ENCODE measurements around the gene GRIN3A.

The GRIN3A gene

DNA sequence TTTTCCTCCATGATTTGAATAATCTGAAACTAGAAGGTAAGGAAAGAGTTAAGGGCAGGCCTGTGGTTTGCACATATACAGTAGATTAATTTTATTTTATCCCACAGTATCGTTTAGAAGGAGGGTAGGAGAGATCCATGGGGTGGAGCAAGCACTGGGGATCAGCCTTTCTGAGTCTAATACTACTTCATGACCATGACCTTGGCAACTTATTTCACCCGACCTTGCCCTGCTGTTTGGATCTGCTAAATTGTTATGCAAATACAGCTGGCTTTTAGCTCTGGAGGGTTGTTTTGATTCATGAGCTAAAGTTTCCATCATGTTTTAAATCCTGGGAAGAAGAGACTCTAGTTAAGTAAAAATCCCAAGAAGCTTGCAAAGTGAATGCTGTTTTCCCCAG lies 864 bp upstream of the GRIN3A start:
- H3K4me1 ChIP-seq (ENCODE audit: insufficient read depth, low read length, severe bottlenecking), result no peaks in the 10 kb centered on the region
- TF ChIP-seq EZH2 (IDR thresholded peaks at IDR 0.05; ENCODE audit: borderline replicate concordance, low read length), result no peak
- TF ChIP-seq CTCF (IDR thresholded peaks at IDR 0.05; ENCODE audit: low read length), result no peak
- H3F3A ChIP-seq (ENCODE audit: insufficient read depth, low read length), result no peaks in the 10 kb centered on the region
- H3K9ac ChIP-seq (ENCODE audit: low read length), result no peak overlapping the region
- H3K4me3 ChIP-seq (ENCODE audit: low read depth, low read length, poor library complexity, severe bottlenecking), result no peak overlapping the region
- H3K9me2 ChIP-seq (ENCODE audit: low read depth, low read length), result no peaks in the 10 kb centered on the region
- no peaks in the 10 kb centered on the region for H3K79me2 ChIP-seq (ENCODE audit: insufficient read depth, low read length)
- H3K27ac ChIP-seq (ENCODE audit: low read depth, low read length, poor library complexity, severe bottlenecking), result no peak overlapping the region
- no peak overlapping the region for H2AFZ ChIP-seq (ENCODE audit: low read length)
- no peaks in the 10 kb centered on the region for H3K9me3 ChIP-seq (ENCODE audit: low read length)
- H3K36me3 ChIP-seq (ENCODE audit: insufficient read depth, low read length), result no peaks in the 10 kb centered on the region
- no peak overlapping the region for H3K4me2 ChIP-seq (ENCODE audit: low read length)
- no peaks in the 10 kb centered on the region for H3K27me3 ChIP-seq (ENCODE audit: insufficient read depth, low read length)
- H4K20me1 ChIP-seq (ENCODE audit: insufficient read depth, low read length), result no peaks in the 10 kb centered on the region

GRCh38 chr9:101737705-101738565 lies 512 bp downstream of the GRIN3A start:
- no peak overlapping the region for H3K4me3 ChIP-seq (ENCODE audit: low read depth, low read length, poor library complexity, severe bottlenecking)

GRCh38 chr9:101737165-101737704 lies 1.2 kb downstream of the GRIN3A start:
- Histone ChIP-seq H3F3A (ENCODE audit: insufficient read depth, low read length) (no peaks in the 10 kb centered on the region), H3K27me3 (ENCODE audit: insufficient read depth, low read length) (no peaks in the 10 kb centered on the region), H4K20me1 (ENCODE audit: insufficient read depth, low read length) (no peaks in the 10 kb centered on the region), H3K9me3 (ENCODE audit: low read length) (no peaks in the 10 kb centered on the region), H3K36me3 (ENCODE audit: insufficient read depth, low read length) (no peaks in the 10 kb centered on the region), H3K4me1 (ENCODE audit: insufficient read depth, low read length, severe bottlenecking) (no peaks in the 10 kb centered on the region), H2AFZ (ENCODE audit: low read length) (no peak overlapping the region), H3K4me3 (ENCODE audit: low read depth, low read length, poor library complexity, severe bottlenecking) (no peak overlapping the region), H3K4me2 (ENCODE audit: low read length) (no peak overlapping the region), H3K27ac (ENCODE audit: low read depth, low read length, poor library complexity, severe bottlenecking) (no peak overlapping the region), H3K9me2 (ENCODE audit: low read depth, low read length) (no peaks in the 10 kb centered on the region), H3K9ac (ENCODE audit: low read length) (no peak overlapping the region), H3K79me2 (ENCODE audit: insufficient read depth, low read length) (no peaks in the 10 kb centered on the region)
- TF ChIP-seq CTCF (IDR thresholded peaks at IDR 0.05; ENCODE audit: low read length) (no peak), EZH2 (IDR thresholded peaks at IDR 0.05; ENCODE audit: borderline replicate concordance, low read length) (no peak)

More at GRCh38 chr9:101737705-101738565, 512 bp downstream of the GRIN3A start:
- Histone ChIP-seq H3K4me2 (ENCODE audit: low read length) (no peak overlapping the region), H3K27me3 (ENCODE audit: insufficient read depth, low read length) (no peaks in the 10 kb centered on the region), H2AFZ (ENCODE audit: low read length) (no peak overlapping the region), H3K9ac (ENCODE audit: low read length) (no peak overlapping the region), H3F3A (ENCODE audit: insufficient read depth, low read length) (no peaks in the 10 kb centered on the region), H4K20me1 (ENCODE audit: insufficient read depth, low read length) (no peaks in the 10 kb centered on the region), H3K27ac (ENCODE audit: low read depth, low read length, poor library complexity, severe bottlenecking) (no peak overlapping the region), H3K36me3 (ENCODE audit: insufficient read depth, low read length) (no peaks in the 10 kb centered on the region), H3K9me3 (ENCODE audit: low read length) (no peaks in the 10 kb centered on the region), H3K9me2 (ENCODE audit: low read depth, low read length) (no peaks in the 10 kb centered on the region), H3K4me1 (ENCODE audit: insufficient read depth, low read length, severe bottlenecking) (no peaks in the 10 kb centered on the region), H3K79me2 (ENCODE audit: insufficient read depth, low read length) (no peaks in the 10 kb centered on the region)
- no peak for TF ChIP-seq CTCF (IDR thresholded peaks at IDR 0.05; ENCODE audit: low read length)
- no peak for TF ChIP-seq EZH2 (IDR thresholded peaks at IDR 0.05; ENCODE audit: borderline replicate concordance, low read length)
